T-helper 22 cell (primary cell): Measurements from ENCODE around the gene NME3.

Experiments
- DNase-seq: peaks from one replicate; pipeline ENCODE4 v3.0.0-alpha.2; 2020; ENCODE audit warnings: low read depth

Gene NME3

DNA sequence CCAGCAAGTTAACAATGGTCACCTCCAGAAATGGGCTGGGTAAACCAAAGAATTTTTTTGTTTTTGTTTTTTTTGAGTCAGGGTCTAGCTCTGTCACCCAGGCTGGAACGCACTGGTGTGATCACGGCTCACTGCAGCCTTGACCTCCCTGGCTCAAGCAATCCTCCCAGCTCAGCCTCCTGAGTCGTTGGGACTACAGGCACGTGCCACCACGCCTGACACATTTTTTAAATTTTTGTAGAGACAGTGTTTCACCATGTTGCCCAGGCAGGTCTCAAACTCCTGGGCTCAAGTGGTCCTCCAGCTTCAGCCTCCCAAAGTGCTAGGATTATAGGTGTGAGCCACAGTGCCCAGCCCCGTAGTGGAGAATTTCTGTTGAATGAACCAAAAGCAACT is 9.3 kb upstream of the NME3 start:
- no peak for DNase-seq

GRCh38 chr16:1779741-1780676 is 8.7 kb upstream of the NME3 start:
- DNase-seq = no peak

GRCh38 chr16:1779234-1779701 is 7.9 kb upstream of the NME3 start:
- DNase-seq = no peak

DNA sequence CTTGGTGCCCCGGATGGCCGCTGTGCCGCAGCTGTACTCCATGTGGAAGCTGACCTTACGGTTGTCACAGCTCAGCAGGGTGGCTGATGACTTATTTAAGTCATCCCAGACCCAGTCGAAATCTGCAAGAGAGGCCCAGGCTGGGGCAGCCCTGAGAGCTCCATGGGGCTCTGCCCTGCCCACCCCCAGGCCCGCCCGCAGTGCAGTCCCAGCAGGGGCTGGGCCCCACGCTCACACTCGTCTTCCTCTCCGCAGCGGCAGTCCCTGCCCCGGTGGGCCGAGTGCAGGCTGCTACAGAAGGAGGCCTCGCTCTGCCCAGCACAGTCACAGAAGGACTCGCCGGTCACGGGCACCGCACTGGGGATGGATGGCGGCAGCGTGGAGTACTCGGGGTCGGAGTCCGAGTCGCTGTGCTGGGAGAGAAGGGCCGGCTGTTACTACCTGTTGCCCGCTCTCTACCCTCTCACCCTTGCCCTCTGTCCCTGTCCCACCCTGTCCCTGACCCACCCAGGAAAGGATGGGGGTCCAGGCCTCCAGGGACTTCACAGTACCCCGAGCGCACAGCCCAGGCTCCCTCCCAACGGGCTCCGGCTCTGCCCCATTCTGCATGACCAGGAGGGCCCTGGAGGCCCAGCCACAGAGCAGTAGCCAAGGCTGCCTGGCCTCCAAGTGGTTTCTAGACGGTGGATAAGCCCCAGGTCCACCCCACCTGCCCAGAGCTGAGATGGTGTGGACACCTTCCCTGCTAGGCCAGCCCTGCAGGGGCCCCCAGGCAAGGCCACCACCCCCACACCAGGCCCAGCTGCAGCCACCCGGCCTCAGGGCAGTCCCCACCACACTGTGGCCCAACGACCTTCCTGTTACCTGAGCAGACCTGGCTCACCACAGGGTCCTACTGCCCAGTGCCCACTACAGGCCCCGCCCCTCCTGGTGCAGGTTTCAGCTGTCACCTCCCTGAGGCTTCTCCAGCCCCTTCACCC is 7.1 kb upstream of the NME3 start:
- no peak for DNase-seq

DNA sequence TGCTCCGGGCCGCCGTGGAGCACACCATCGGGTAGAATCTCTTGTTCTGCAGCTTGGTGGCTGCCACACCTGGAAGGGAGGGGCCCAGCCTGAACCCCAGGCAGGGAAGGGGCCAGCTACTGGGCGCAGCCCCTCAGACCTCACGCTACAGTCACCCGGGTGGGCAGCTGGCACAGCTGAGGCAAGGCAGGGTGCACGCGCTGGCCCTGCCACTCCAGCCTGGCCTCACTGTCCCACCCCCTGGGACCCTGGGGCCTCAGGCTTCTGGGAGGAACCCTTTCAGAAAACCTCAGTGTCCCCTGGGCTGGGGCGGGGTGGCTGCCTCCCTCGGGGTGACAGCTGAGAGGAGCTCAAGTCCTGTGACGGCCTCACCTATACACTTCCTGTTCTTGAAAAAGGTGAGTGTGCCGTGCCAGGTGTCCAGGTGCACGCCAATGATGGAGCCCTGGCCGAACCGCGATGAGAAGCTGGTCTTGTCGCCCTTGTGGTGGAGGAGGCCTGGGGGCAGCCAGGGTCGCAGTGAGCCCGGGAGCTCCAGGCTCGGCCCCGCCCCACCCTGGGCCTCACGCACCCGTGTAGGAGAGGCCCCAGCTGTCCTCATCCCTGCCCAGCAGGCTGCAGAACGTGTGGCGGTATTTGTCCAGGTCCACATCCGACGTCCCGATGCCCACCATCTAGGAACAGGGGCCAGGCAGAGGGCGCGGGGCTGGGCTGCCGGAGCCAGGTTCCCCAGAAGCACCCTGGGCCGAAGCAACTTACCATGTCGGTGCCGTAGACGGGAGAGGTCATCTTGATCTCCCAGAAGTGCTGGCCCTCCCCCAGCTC is 6.2 kb upstream of the NME3 start:
- no peak for DNase-seq

- no peak for DNase-seq
Measured at GRCh38 chr16:1776991-1777374, 5.6 kb upstream of the NME3 start.

- no peak for DNase-seq
Measured at GRCh38 chr16:1776672-1776955, 5.3 kb upstream of the NME3 start.

DNA sequence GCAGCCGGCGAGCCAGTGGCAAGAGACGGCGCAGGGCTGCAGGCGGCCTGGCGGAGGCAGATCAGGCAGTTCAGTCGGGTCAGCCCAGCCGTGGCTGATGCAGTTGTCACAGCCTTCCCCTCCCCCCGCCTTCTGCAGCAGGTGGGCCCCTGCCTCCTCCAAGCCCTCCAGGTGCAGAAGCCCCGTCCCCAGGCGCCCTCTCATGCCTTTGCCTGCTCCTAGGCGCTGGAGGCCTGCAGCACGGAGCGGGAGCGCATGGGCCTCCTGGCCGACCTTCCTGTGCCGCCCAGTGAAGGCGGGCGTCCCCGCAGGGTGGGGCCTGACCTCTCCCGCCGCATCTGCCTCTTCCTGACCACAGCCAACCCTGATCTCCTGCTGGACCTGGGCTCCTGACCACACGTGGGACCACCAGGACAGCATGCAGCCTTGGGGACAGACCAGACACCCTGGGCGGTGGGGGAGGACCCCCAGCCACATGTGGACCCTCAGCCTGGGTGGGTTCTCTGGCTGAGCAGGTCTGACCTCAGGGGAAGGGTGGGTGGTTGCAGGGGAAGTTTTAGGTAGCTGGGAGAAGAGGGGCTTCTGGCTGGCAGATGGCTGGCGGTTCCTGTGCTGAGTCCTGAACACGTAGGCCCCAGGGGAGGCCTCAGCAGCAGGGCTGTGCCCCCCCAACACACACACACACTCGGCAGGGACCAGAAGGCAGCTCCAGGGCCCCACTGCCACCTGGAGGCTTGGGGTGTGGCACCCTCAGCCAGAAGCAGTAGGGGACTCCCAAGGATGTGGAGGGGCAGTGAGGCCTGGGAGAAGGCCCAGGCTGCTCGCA is 4.7 kb upstream of the NME3 start:
- no peak for DNase-seq

GRCh38 chr16:1775006-1775845 is 3.9 kb upstream of the NME3 start:
- no peak for DNase-seq

- no peak for DNase-seq
Measured at GRCh38 chr16:1774448-1774780, 3.1 kb upstream of the NME3 start.

DNA sequence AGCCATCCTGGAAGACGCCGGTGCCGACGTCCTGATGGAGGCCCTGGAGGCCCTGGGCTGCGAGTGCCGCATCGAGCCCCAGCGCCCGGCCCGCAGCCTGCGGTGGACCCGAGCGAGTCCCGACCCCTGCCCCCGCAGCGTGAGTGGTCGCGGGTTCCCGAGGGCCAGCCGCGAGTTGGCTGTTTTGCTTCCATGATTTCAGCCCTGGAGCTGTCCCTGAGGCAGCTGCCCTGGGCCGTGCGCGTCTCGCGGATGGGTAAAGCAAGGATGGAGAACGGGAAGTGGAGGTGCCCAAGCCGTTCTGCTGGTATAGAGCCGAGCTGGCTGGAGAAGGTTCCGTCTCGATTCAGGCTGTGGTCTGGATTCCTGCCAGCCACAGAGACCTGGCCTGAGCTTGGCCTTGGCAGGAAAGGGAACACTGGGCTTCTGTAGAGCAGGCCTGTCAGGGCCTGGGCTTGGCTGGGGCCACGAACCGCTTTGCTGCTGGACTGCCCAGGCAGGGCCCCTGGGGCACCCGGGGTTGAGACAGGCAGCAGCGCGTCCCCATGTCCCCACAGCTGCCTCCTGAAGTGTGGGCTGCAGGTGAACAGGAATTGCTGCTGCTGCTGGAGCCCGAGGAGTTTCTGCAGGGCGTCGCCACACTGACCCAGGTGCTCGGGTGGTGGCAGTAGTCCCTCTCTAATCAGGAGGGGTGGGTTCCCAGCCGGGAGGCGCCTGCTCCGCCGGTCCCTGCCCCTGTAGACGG is 2.5 kb upstream of the NME3 start:
- DNase-seq = no peak

GRCh38 chr16:1772908-1773702 is 1.8 kb upstream of the NME3 start, which contains the start of gene MRPS34:
Gene MRPS34 (minus strand): TSS chr16:1773134. CDS start chr16:1773119, 15 bp downstream.
- DNase-seq = peak; percentile 57

DNA sequence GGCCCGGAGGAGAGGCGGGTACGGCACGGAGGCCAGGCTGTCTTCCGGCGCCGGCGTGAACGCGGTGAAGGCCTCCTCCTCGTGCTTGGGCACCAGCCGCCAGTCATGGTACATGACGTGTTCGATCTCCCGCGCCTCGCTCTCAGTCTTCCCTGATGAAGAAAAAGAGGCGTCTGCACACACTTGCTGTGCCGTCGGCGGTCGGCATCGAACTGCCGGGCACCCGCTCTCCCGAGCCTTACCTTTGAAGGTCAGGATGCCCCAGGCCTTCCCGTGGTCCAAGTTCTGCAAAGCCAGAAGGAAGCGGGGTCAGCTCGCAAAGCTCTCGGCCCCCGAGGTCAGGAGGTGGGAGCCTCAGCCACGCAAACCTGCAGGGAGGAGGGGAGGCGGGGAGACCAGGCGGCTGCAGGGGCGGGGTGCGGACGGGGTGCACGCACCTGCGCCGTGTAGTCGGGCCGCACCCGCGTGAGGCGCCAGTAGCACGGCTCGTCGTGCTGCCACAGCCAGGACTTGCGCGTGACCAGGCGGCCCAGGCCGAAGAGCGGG is 1.1 kb upstream of the NME3 start, which contains the start of gene EME2:
Gene EME2 (plus strand): TSS at position 449 of the 546 bp plus-strand sequence. CDS start 418 bp downstream, outside the sequence.
- peak; percentile 33 for DNase-seq

- DNase-seq = no peak
Measured at GRCh38 chr16:1771864-1772361, 570 bp upstream of the NME3 start.

DNA sequence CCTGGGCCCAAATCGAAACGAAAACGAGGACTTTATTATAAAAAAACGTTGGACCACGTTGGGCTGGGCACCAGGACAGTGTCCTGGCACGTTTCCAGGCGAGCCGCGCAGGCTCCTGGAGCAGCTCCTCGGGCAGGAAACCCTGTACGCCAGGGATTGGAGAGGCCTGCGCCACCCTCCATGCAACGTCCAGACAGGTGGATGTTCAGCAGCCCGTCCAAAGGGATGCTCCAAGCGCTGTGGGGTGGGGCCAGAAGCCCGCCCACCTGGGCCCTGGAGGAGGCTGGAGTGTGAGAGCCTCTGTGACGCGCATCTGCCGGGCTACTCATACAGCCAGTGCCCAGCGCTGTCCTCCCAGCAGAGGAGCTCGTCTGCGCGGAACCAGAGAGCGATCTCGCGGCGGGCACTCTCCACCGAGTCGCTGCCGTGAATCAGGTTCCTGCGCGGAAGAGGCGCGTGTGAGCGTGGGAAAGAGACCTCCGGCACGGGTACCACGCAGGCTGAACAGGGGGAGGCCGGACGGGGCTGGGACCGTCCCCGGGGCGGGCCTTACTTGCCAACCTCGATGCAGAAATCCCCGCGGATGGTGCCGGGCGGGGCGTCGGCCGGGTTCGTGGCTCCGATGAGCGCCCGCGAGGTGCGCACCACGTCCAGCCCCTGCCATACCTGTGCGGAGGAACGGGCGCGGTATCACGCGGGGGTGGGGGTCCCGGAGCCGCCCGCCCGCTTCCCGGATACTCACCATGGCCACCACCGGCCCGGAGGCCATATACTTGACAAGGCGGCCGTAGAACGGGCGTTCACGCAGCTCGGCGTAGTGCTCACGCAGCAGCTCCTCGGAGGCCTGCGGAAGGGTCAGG is 785 bp downstream of the NME3 start:
- DNase-seq = peak; percentile 30

GRCh38 chr16:1769402-1770300 is 1.7 kb downstream of the NME3 start:
- no peak for DNase-seq
